SK-N-SH (cell line): ENCODE measurements around the gene SNX20.

Experiments used
- CTCF ChIP-seq: fragments of 200-600 bp; sonication (generic); IDR thresholded peaks from 2 replicates; pipeline ENCODE4 v1.6.1; 2017; ENCODE audit warnings: antibody characterized with exemption, mild to moderate bottlenecking, moderate library complexity
- EZH2phosphoT487 ChIP-seq: fragments of 200-600 bp; sonication (generic); IDR thresholded peaks from 2 replicates; pipeline ENCODE4 v1.6.1; 2017; ENCODE audit warnings: low read depth, mixed run types, mild to moderate bottlenecking, antibody characterized with exemption, moderate library complexity, borderline replicate concordance
- TF ChIP-seq, protein P1 (sequence below): IDR thresholded peaks from 2 replicates; pipeline ENCODE4 v1.4.0; 2012; ENCODE audit warnings: low read depth, borderline replicate concordance

- TF ChIP-seq CTCF, result no peak
- TF ChIP-seq, protein P1, sequence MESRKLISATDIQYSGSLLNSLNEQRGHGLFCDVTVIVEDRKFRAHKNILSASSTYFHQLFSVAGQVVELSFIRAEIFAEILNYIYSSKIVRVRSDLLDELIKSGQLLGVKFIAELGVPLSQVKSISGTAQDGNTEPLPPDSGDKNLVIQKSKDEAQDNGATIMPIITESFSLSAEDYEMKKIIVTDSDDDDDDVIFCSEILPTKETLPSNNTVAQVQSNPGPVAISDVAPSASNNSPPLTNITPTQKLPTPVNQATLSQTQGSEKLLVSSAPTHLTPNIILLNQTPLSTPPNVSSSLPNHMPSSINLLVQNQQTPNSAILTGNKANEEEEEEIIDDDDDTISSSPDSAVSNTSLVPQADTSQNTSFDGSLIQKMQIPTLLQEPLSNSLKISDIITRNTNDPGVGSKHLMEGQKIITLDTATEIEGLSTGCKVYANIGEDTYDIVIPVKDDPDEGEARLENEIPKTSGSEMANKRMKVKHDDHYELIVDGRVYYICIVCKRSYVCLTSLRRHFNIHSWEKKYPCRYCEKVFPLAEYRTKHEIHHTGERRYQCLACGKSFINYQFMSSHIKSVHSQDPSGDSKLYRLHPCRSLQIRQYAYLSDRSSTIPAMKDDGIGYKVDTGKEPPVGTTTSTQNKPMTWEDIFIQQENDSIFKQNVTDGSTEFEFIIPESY, result no peak
- TF ChIP-seq EZH2phosphoT487, result no peak
Observed at GRCh38 chr16:50718761-50719400, 37.8 kb upstream of the SNX20 start.
